DND-41 (cell line): ENCODE measurements around the gene RNASEL.

Experiments used
- CTCF ChIP-seq: IDR thresholded peaks from 2 replicates; pipeline ENCODE4 v1.5.1; 2012; ENCODE audit warnings: borderline replicate concordance, low read length, moderate library complexity, mild to moderate bottlenecking; ENCODE audit not compliant: poor library complexity, severe bottlenecking; ENCODE audit errors: extremely low read depth
- EZH2 ChIP-seq: IDR thresholded peaks from 3 replicates; pipeline ENCODE4 v1.6.1; 2012; ENCODE audit warnings: borderline replicate concordance, low read depth, mild to moderate bottlenecking, moderate library complexity, low read length, inconsistent platforms; ENCODE audit not compliant: severe bottlenecking

GRCh38 chr1:182549811-182550210 is 39.2 kb downstream of the RNASEL start:
- TF ChIP-seq CTCF (no peak), EZH2 (no peak)
